ENCODE measurements around the gene DCAF6.

DNA sequence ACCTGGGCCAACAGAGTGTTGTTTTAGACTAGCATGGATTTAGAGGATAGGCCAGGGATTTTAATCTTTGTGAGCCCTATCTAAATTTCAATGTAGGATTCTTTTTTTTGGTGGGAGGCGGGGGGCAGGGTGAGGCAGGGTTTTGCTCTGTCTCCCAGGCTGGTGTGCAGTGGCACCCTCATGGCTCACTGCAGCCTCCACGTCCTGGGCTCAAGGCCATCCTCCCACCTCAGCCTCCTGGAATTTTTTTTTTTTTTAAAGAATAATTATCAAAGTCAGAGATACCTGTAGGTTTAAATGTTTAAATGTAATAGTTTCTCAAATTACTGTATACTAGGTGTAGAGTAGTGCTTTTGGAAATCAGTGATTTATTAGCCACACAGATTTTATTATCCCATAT is 3.8 kb downstream of the DCAF6 start:
- no peak for TF ChIP-seq ZNF274 (IDR thresholded peaks at IDR 0.05; ENCODE audit: low read depth, low read length)
- TF ChIP-seq YY1 (IDR thresholded peaks at IDR 0.05; ENCODE audit: insufficient read depth, insufficient read length), result no peak
